GM21515 (cell line): Measurements from ENCODE around the gene ACER2.
A peak's percentile ranks its signal among the peaks of the same experiment; 100 is the strongest.

Source experiments
- ATAC-seq: cut with Tn5 transposase; IDR thresholded peaks from one replicate; pipeline ENCODE4 v1.9.1; 2021; ENCODE audit not compliant: unreplicated experiment

Gene ACER2

DNA sequence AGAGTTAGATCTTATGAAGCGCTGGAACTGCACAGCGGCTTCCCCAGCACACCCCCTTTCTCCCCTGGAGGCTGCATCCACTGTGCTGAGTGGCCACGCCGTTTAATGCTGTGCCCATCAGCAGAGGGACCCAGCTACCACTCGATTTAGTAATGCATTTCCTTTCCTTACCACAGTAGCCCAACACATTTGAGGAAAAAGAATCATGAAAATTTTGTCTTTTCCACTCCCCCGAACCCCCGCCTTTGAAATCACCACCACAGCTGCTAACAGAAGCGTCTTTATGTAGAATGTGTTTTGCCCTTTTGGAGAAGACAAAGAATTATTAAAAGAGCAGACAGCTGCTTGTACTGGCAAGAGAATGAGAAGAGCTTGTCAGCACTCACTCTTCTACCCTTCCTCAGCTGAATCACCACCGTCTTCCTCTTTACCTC, 73.2 kb downstream of the ACER2 start:
- no peak for ATAC-seq

DNA sequence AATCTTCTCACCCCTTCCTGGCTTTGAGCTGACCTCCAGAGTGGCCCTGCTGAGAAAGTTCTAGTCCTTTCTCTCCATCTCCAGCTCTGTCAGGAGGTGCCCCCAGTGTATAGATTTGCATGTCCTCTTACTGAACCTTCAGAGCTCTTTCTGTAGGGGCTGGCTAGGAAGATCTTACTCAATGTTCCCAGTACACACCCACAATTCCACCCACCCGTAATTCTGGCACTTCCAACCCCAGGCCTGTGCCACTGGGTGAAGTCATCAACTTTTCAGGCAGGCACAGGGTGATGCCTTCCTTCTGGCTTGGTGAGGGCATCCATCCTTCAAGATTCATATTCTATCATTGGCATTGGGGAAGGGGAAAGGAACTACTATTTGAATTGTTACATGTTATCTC, 75.9 kb downstream of the ACER2 start:
- ATAC-seq, result no peak

DNA sequence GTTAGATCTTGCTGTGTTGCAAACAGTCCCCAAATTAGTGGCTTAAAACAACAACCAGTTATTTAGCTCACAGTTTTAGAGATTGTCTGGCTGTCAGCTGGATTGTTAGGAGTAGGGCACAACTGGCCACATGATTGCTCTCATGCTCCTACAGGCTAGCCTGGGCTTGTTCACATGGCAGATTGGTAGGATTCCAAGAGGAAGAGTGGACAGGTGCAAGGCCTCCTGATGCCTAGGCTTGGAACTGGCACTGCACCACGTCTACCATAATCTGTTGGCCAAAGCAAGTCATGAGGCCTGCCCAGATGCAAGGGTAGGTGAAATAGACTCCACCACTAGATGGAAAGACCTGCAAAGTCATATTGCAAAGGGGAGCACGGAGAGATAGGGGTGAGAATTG, 76.4 kb downstream of the ACER2 start:
- no peak for ATAC-seq

DNA sequence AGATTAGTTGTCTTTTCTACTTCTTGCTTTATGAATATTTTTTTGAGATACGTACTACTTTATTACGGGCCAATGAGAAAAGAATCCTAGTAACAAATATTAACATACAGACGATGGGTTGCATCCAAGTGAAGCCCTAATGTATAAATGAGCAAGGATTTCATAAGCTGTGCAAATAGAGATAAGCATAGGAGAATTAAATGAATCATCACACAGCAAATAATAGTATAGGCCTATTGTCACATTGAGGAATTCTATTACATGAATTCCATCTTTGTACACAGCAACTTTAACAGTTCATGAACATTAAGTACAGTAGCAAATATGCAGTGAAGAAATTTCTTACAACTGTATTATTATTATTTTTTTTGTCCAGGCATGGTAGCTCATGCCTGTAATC, 78.0 kb downstream of the ACER2 start:
- no peak for ATAC-seq

DNA sequence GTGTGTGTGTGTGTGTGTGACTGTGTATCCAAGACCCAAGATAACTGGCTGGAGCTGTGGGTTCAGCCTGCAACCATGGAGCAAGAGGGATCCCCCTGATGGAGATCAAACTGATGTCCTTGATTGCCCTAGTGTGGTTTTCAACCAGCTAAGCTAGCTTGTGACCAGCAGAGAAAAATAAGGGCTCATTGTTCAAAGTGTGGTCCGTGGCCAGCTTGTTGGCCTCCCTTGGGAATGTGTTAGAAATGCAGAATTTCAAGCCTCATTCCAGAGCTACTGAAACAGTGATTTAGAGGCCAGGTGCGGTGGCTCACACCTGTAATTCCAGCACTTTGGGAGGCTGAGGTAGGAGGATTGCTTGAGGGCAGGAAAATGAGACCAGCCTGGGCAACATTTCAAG, 79.9 kb downstream of the ACER2 start:
- ATAC-seq, result no peak

DNA sequence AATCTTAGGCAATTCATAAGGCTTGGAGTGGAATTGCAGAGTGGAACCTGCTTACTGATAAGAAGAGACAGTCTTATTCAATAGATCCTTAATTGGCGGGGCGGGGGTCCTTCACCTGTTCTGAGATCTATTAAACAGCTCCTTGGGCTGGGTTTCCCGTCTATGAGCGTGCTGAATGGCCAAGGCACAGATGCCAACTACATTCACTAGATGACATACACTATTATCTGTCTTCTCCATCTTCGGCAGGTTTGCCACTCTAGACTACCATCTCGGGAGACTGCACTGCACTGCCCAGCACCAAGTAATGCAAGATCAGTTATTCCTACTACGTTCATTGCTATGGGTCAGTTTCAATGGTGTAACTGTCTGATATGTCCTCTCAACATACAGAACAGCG, 81.5 kb downstream of the ACER2 start:
- ATAC-seq, result no peak

DNA sequence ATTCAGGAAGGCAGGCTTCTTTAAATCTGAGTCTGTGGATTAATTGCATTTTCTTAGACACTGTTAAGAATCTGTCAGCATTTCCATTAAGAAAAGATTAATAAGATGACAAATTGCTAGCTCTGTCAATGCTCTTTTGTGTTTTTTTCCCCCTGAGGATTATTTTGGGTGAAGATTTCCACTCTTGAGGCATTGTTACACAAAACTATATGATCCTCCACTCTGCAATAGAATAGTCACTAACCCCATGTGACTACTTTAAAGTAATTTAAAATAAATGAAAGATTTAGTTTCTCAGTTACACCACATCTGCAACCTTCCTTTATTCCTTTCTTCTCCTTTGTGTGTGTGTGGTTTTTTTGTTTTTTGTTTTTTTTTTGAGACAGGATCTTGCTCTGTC, 82.0 kb downstream of the ACER2 start:
- ATAC-seq, result no peak

DNA sequence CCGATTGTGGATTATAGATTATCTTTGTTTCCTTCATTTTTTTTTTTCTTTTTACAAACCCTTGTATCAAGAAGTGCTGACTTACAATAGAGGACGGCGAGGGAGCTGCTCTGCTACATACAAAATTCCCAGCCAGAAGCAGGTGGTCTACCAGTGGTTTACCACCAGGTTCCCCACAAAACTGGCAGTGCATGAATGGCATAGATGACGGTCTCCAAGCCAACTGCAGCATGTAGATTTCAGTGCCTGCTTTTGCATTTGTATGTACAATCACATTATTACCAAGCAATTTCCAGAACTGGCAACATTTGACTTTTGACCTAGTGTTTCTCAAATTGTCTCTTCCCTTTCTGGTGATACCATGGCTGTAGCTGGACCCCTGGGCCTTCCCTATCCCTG, 84.0 kb downstream of the ACER2 start:
- ATAC-seq, result no peak

DNA sequence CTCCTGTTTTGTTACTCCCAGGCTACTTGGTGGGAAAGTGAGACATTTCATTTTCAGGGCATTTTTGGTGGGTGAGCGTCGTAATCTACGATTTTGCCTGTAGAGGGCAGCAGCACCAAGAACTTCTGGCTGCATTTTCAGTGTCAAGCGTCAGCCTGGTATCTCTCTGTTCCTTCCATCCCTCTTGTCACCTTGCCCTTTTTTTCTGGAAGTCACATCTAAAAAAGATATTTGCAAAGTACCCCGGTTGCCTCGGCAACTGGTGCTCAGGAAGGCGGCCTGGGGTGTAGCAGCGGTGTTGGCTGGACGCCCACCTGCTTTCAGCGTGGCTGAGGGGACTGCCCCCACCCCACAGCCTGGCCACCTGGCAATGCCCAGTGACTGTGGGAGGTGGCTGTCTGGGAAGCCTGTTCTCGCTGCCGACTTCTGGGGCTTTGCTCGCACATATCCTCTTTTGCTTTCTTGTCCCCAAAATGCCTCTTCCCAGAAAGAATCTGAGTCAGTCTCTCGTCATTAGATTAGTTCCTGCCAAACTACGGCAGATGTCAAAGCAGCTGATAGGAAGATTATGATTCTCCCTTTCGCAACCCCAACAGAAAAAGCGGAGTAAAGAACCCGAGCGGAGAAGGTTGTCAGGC, 84.5 kb downstream of the ACER2 start:
- peak; percentile 76 for ATAC-seq

DNA sequence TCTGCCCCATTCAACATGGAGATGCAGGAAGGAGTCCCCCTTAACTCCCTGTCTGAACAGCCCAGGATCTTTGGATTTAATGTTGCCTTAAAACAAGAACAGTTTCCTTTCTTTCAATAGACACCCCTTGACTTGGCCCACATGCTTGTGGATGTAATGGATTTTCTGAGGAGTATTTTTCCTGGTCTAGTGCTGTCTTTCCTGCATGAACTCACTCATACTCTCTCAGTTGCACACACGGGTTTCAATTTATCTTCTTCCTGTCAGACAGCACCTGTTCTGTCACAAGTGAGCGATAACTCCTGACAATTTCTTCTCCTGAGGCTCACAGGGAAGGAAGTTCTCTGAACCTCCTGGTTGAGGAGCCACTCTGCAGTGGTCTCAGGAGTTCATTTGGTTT, 85.1 kb downstream of the ACER2 start:
- no peak for ATAC-seq

DNA sequence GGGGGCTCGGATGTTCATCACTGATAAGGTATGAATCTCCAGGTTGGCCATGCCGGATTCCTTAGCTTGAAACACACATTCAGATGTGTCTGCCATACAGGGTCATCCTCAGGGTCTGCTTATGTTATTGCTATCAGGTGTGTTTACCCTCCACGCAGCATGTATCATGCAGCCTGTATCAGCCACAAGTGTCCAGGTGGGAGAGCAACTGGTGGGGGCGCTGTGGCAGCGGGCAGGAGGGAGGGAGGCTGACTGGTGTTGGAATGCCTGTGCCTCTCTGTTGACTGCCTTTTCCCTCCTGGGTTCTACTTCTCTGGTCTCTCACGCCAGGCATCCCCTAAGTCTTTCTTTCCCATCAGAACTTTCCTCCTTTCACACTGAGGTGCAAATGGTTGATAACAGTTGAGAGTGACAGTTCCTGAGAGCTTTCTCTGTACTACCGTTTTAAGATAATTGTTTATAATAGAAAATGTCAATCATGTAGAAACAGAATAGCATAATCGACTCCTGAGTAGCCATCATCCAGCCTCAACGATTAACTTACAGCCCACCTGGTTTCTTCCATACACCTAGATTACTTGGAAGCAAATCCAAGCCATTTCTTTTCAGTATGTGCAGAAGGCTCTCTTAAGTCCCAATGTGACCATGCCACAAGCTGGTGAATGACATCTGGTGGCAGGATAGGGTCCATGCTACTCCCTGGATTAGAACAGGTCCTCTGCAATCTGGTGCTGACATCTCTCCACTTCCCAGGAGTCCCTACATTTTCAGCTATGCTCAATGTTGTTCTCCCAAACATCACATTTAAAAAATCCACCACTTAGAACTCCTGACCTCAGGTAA, 86.6 kb downstream of the ACER2 start:
- ATAC-seq, result no peak

DNA sequence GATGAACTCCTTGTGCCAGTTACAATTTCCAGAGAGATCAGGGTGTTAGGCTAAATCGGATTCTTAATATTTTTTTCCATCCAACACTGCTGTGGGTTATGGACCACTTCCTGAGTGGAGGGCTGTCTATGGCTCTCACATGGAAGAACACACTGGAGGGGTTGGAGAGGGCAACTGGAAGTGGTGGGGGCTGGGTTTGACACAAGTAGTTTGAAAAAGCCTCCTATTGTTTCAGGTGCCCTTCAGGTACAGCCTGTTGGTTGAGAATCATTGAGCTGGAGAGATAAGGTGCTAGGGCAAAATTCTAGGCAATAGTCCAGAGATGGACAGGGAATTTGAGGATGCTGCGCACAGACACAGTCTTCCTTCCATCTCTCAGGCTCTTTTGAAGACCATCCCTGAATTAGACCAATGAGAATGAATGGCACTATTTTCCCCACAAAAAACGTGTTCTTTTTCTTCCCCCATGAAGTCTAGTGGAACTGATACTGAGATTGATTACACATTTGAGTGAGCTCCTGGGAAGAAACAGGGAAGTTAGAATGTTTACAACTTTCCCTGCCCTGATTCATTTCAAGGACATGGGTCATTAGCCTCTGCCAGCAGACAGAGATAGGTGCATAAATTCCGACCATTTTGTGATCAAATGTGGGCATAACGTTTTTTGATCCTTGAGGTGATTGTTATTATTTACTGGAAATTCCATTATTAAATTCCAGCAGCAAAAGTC, 87.7 kb downstream of the ACER2 start:
- no peak for ATAC-seq

DNA sequence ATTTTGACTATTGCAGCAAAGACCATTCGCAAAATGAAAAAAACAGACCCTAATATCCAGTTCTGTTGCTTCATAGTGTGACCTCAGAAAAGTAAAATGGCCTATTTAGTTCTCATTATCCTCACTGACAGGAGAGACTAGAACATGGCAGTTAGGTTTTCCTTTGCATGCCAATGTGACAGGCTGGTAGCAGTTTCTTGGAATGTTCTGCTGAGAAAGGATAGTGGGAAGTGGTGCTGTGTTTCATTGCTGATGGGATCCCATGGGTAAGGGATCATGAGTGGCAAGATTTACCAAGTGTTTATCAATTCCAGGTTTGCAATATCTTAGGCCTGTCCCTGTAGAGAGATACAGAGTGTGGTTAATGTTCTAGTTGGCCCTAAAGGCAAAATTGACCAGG, 88.5 kb downstream of the ACER2 start:
- ATAC-seq, result no peak

DNA sequence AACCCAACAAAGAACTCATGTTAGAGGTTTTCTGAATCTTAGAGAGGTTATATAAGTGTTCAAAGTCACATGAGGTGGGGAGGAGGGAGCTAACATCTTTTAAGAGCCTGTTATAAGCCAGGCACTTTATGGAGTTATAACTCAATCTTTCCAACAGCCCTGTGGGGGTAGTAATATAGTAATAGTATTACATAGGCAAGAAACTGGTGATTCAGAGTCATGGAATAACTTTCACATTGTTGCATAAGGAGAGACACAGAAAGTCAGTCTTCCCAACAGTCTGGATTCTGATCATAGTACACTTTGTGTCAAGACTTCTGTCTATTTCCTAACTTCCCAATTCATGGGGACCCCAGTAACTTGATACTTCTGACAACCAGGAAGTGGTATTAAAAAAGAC, 89.2 kb downstream of the ACER2 start:
- no peak for ATAC-seq
